Esophagus muscularis mucosa (tissue), 4 donors: ENCODE measurements around the gene CYP2C18. TPM values are rescaled to one million over a fixed set of nuclear protein-coding genes. Genes with fewer than 3 reads are reported as not detected.
"Not testable (repeated sequence)": the region's sequence is repeated elsewhere in the genome, so short reads cannot be mapped to it uniquely, and the experiment has no call there.

Source experiments
- DNase-seq: peaks from one replicate; pipeline ENCODE4 v3.0.0-alpha.2; 2017; ENCODE audit errors: extremely low spot score
- H3K27ac ChIP-seq, 4 donors: fragments of 200-600 bp; sonication (generic); replicated peaks in 1 of 4; 1 replicate in 3 of 4; 2 replicates in 1 of 4; pipeline ENCODE4 v1.5.1; 2016 to 2019; ENCODE audit warnings: mild to moderate bottlenecking in 1 of 4
- H3K27me3 ChIP-seq, 4 donors: fragments of 200-600 bp; sonication (generic); one replicate each; pipeline versions ENCODE4 v1.5.1 to v1.6.0; 2016 to 2019
- H3K36me3 ChIP-seq, 4 donors: fragments of 200-600 bp; sonication (generic); one replicate each; pipeline ENCODE4 v1.5.1; 2016 to 2019
- H3K4me1 ChIP-seq, 4 donors: fragments of 200-600 bp; sonication (generic); one replicate each; pipeline ENCODE4 v1.5.1; 2016 to 2019
- H3K4me3 ChIP-seq, 4 donors: fragments of 200-600 bp; sonication (generic); 1 replicate in 2 of 4; 2 replicates in 2 of 4; pipeline ENCODE4 v1.5.1; 2016 to 2019; ENCODE audit warnings: mild to moderate bottlenecking in 4 of 4, moderate library complexity in 1 of 4
- H3K9me3 ChIP-seq, 4 donors: fragments of 200-600 bp; sonication (generic); 1 replicate in 3 of 4; 2 replicates in 1 of 4; pipeline ENCODE4 v1.5.1; 2016 to 2019
- CTCF ChIP-seq, 3 experiments: fragments of 200-600 bp in 2 of 3; fragments of 450-650 bp in 1 of 3; sonication (generic) in 2 of 3; IDR thresholded peaks; one replicate each; pipeline ENCODE4 v1.5.1; 2017 to 2019; ENCODE audit warnings: antibody characterized with exemption in 3 of 3, mild to moderate bottlenecking in 2 of 3, moderate library complexity in 1 of 3
- EP300 ChIP-seq: sonication (generic); formaldehyde crosslinking; IDR thresholded peaks from one replicate; pipeline ENCODE4 v1.6.1; 2017; ENCODE audit warnings: antibody characterized with exemption
- POLR2A ChIP-seq: fragments of 450-650 bp; IDR thresholded peaks from one replicate; pipeline ENCODE4 v1.6.1; 2017; ENCODE audit warnings: antibody characterized with exemption, moderate library complexity, mild to moderate bottlenecking, low read depth
- POLR2AphosphoS5 ChIP-seq, 2 donors: sonication (generic); formaldehyde crosslinking; IDR thresholded peaks; one replicate each; pipeline ENCODE4 v1.6.1; 2017; ENCODE audit warnings: antibody characterized with exemption in 2 of 2
- WGBS: methylation state at CpG from one replicate; pipeline ENCODE4 v1.1.5; 2018; 5-methylcytosine and 5-hydroxymethylcytosine counted together
- intact Hi-C: fragments of 100-400 bp; cut with DNase I; formaldehyde crosslinking; loops from one replicate; pipeline ENCODE4 v1.15.1; 2023
- total RNA-seq, 4 donors: library from RNA; depleted of rRNA; stranded (reverse); fragments of >200 nt; gene quantifications; one replicate each; pipeline versions ENCODE4 v1.1.0 to v1.2.1, GENCODE V29; 2016

CYP2C18 gene
- total RNA-seq, 4 donors from 2014 or later = 0.42 TPM; not detected in 3

- 72% methylated on average over 3 of the region's 3 CpGs for WGBS
- Histone ChIP-seq H3K4me1 (no peaks in the 10 kb centered on the region), H3K4me3 (no peak within 1 kb of the TSS), H3K36me3 (no peaks in the 10 kb centered on the region), H3K27me3 (no peaks in the 10 kb centered on the region), H3K9me3 (no peaks in the 10 kb centered on the region), H3K27ac (no peak within 1 kb of the TSS)
- DNase-seq = no peak
- intact Hi-C loops = no loop called here
- TF ChIP-seq CTCF (IDR thresholded peaks at IDR 0.05) (no peak), POLR2A (no peak), POLR2AphosphoS5 (IDR thresholded peaks at IDR 0.05) (no peak), EP300 (no peak)
Measured at GRCh38 chr10:94762393-94762792, 78.9 kb downstream of the CYP2C18 start, which contains the start of gene CYP2C19. Gene CYP2C19, plus strand, starts transcription at chr10:94762681. Its CDS starts 25 bp downstream, at chr10:94762706.

GRCh38 chr10:94775425-94775824 is 91.9 kb downstream of the CYP2C18 start:
- H3K27me3 ChIP-seq, intact Hi-C loops, H3K4me3 ChIP-seq, H3K27ac ChIP-seq, H3K9me3 ChIP-seq, H3K36me3 ChIP-seq, H3K4me1 ChIP-seq, DNase-seq: not testable (repeated sequence)
- WGBS = 85% methylated on average over 6 of the region's 6 CpGs

- no peak overlapping the region for H3K4me3 ChIP-seq
- DNase-seq = no peak
- intact Hi-C loops = no loop called here
- no peaks in the 10 kb centered on the region for H3K27me3 ChIP-seq
- no peaks in the 10 kb centered on the region for H3K36me3 ChIP-seq
- 24% methylated on average over 5 of the region's 5 CpGs for WGBS
- H3K27ac ChIP-seq = no peak overlapping the region
- no peaks in the 10 kb centered on the region for H3K4me1 ChIP-seq
- TF ChIP-seq EP300 (no peak), POLR2A (no peak), POLR2AphosphoS5 (IDR thresholded peaks at IDR 0.05) (no peak), CTCF (IDR thresholded peaks at IDR 0.05) (no peak)
- peaks cover 0 to 3% (median 0%) of the 10 kb centered on the region in 4 donors for H3K9me3 ChIP-seq
Measured at GRCh38 chr10:94777886-94778458, 94.4 kb downstream of the CYP2C18 start.

GRCh38 chr10:94780844-94781243 is 97.3 kb downstream of the CYP2C18 start:
- 29% methylated on average over 1 of the region's 1 CpG for WGBS
- no peaks in the 10 kb centered on the region for H3K4me1 ChIP-seq
- TF ChIP-seq POLR2A = no peak
- H3K4me3 ChIP-seq = no peak overlapping the region
- intact Hi-C loops = no loop called here
- no peak for DNase-seq
- H3K36me3 ChIP-seq = no peaks in the 10 kb centered on the region
- H3K27me3 ChIP-seq = no peaks in the 10 kb centered on the region
- H3K9me3 ChIP-seq = no peaks in the 10 kb centered on the region
- no peak overlapping the region for H3K27ac ChIP-seq

GRCh38 chr10:94784256-94784655 is 100.7 kb downstream of the CYP2C18 start:
- Histone ChIP-seq H3K27me3 (no peaks in the 10 kb centered on the region), H3K4me1 (no peaks in the 10 kb centered on the region), H3K27ac (no peak overlapping the region), H3K4me3 (no peak overlapping the region), H3K9me3 (no peaks in the 10 kb centered on the region), H3K36me3 (no peaks in the 10 kb centered on the region)
- no peak for TF ChIP-seq POLR2AphosphoS5 (IDR thresholded peaks at IDR 0.05)
- TF ChIP-seq EP300 = no peak
- no peak for TF ChIP-seq CTCF (IDR thresholded peaks at IDR 0.05)
- no peak for TF ChIP-seq POLR2A
- no peak for DNase-seq
- intact Hi-C loops = no loop called here

- Histone ChIP-seq H3K36me3 (no peaks in the 10 kb centered on the region), H3K27ac (no peak overlapping the region), H3K27me3 (no peaks in the 10 kb centered on the region), H3K4me3 (no peak overlapping the region), H3K4me1 (no peaks in the 10 kb centered on the region), H3K9me3 (no peaks in the 10 kb centered on the region)
- intact Hi-C loops = no loop called here
- TF ChIP-seq EP300 = no peak
- TF ChIP-seq POLR2AphosphoS5 (IDR thresholded peaks at IDR 0.05) = no peak
- no peak for TF ChIP-seq CTCF (IDR thresholded peaks at IDR 0.05)
- TF ChIP-seq POLR2A = no peak
- 57% methylated on average over 2 of the region's 2 CpGs for WGBS
- DNase-seq = no peak
Measured at GRCh38 chr10:94785211-94785610, 101.7 kb downstream of the CYP2C18 start.
